WTC11 (cell line): ENCODE results near the gene SND1.

Experiments
- JUN ChIP-seq: sonication (generic); formaldehyde crosslinking; IDR thresholded peaks from 2 replicates; pipeline ENCODE4 v1.8.0; 2023; ENCODE audit warnings: mild to moderate bottlenecking, missing genetic modification reagents
- MAX ChIP-seq: sonication (generic); formaldehyde crosslinking; IDR thresholded peaks from 2 replicates; pipeline ENCODE4 v1.8.0; 2022; ENCODE audit warnings: mild to moderate bottlenecking, missing genetic modification reagents
- NR3C1 ChIP-seq: sonication (generic); formaldehyde crosslinking; conservative IDR thresholded peaks from 2 replicates; pipeline ENCODE4 v1.8.1; 2023; ENCODE audit warnings: low read depth, mild to moderate bottlenecking, missing genetic modification reagents
- PRDM15 ChIP-seq: sonication (generic); formaldehyde crosslinking; IDR thresholded peaks from 2 replicates; pipeline ENCODE4 v1.8.0; 2022; ENCODE audit warnings: missing genetic modification reagents
- SP1 ChIP-seq: sonication (generic); formaldehyde crosslinking; conservative IDR thresholded peaks from 2 replicates; pipeline ENCODE4 v1.8.1; 2022; ENCODE audit warnings: missing genetic modification reagents
- USF2 ChIP-seq: sonication (generic); formaldehyde crosslinking; IDR thresholded peaks from 2 replicates; pipeline ENCODE4 v1.8.1; 2023; ENCODE audit warnings: mild to moderate bottlenecking, missing genetic modification reagents, moderate library complexity
- ZNF232 ChIP-seq: sonication (generic); formaldehyde crosslinking; IDR thresholded peaks from 2 replicates; pipeline ENCODE4 v1.8.0; 2022; ENCODE audit warnings: mild to moderate bottlenecking, missing genetic modification reagents
- TF ChIP-seq, protein P1 (sequence below): sonication (generic); formaldehyde crosslinking; IDR thresholded peaks from 2 replicates; pipeline ENCODE4 v1.8.1; 2023; ENCODE audit warnings: mild to moderate bottlenecking, missing genetic modification reagents
- TF ChIP-seq, protein P2 (sequence below): fragments of 200-600 bp; IDR thresholded peaks from 2 replicates; pipeline ENCODE4 v1.8.0; 2022; ENCODE audit warnings: antibody characterized with exemption
- TF ChIP-seq, protein P3 (sequence below): sonication (generic); formaldehyde crosslinking; conservative IDR thresholded peaks from 2 replicates; pipeline ENCODE4 v1.8.1; 2022; ENCODE audit warnings: mild to moderate bottlenecking, missing genetic modification reagents

- TF ChIP-seq, protein P1, sequence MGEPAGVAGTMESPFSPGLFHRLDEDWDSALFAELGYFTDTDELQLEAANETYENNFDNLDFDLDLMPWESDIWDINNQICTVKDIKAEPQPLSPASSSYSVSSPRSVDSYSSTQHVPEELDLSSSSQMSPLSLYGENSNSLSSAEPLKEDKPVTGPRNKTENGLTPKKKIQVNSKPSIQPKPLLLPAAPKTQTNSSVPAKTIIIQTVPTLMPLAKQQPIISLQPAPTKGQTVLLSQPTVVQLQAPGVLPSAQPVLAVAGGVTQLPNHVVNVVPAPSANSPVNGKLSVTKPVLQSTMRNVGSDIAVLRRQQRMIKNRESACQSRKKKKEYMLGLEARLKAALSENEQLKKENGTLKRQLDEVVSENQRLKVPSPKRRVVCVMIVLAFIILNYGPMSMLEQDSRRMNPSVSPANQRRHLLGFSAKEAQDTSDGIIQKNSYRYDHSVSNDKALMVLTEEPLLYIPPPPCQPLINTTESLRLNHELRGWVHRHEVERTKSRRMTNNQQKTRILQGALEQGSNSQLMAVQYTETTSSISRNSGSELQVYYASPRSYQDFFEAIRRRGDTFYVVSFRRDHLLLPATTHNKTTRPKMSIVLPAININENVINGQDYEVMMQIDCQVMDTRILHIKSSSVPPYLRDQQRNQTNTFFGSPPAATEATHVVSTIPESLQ (CRISPR knock-in tag) = no peak
- TF ChIP-seq, protein P2, sequence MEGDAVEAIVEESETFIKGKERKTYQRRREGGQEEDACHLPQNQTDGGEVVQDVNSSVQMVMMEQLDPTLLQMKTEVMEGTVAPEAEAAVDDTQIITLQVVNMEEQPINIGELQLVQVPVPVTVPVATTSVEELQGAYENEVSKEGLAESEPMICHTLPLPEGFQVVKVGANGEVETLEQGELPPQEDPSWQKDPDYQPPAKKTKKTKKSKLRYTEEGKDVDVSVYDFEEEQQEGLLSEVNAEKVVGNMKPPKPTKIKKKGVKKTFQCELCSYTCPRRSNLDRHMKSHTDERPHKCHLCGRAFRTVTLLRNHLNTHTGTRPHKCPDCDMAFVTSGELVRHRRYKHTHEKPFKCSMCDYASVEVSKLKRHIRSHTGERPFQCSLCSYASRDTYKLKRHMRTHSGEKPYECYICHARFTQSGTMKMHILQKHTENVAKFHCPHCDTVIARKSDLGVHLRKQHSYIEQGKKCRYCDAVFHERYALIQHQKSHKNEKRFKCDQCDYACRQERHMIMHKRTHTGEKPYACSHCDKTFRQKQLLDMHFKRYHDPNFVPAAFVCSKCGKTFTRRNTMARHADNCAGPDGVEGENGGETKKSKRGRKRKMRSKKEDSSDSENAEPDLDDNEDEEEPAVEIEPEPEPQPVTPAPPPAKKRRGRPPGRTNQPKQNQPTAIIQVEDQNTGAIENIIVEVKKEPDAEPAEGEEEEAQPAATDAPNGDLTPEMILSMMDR = no peak
- TF ChIP-seq NR3C1 (no peak), MAX (CRISPR knock-in tag) (no peak), PRDM15 (CRISPR knock-in tag) (no peak), USF2 (CRISPR knock-in tag) (no peak), SP1 (CRISPR knock-in tag) (no peak), JUN (CRISPR knock-in tag) (no peak), ZNF232 (CRISPR knock-in tag) (no peak)
- TF ChIP-seq, protein P3, sequence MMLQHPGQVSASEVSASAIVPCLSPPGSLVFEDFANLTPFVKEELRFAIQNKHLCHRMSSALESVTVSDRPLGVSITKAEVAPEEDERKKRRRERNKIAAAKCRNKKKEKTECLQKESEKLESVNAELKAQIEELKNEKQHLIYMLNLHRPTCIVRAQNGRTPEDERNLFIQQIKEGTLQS (CRISPR knock-in tag) = no peak
These were observed 229.6 kb downstream of the SND1 start for GRCh38 chr7:127881564-127881963.
